ENCODE measurements around the gene AP3S2. TPM values are rescaled to one million over a fixed set of nuclear protein-coding genes. Genes with fewer than 3 reads are reported as not detected.

Gene AP3S2
- total and polyA plus RNA-seq, 2 of the 4 experiments (the other 2 are of a cell fraction) = 12.6 to 34.1 TPM

- Histone ChIP-seq H3K14ac (replicated peaks; ENCODE audit: low read depth, low read length) (no peak overlapping the region), H4K8ac (ENCODE audit: low read depth in 2 of 2, low read length in 2 of 2) (no peak overlapping the region), H3K4ac (ENCODE audit: low read depth, low read length) (no peak overlapping the region), H3K9me1 (ENCODE audit: insufficient read depth, low read length) (no peaks in the 10 kb centered on the region), H2BK20ac (ENCODE audit: low read depth, low read length) (no peak overlapping the region), H4K5ac (ENCODE audit: low read depth, low read length) (no peak overlapping the region), H2BK15ac (ENCODE audit: low read depth, low read length) (no peak overlapping the region), H3K18ac (ENCODE audit: low read depth, low read length) (no peak overlapping the region), H4K91ac (ENCODE audit: insufficient read depth, low read depth, low read length) (no peak overlapping the region), H3K9ac (ENCODE audit: low read depth, low read length) (no peak overlapping the region), H3K27ac (ENCODE audit: insufficient read depth, low read length) (no peak overlapping the region), H2AK5ac (ENCODE audit: low read depth, low read length) (no peak overlapping the region), H3K23ac (ENCODE audit: low read depth, low read length) (no peak overlapping the region), H2AK9ac (replicated peaks; ENCODE audit: low read depth, low read length, poor library complexity) (no peak overlapping the region), H2BK120ac (ENCODE audit: low read depth, low read length) (no peak overlapping the region), H3K79me1 (ENCODE audit: low read depth in 1 of 2, low read length in 2 of 2) (no peaks in the 10 kb centered on the region), H3K36me3 (ENCODE audit: control insufficient read depth, insufficient read depth, low read length) (peaks cover 34% of the 10 kb centered on the region), H3K56ac (ENCODE audit: extremely low read depth, insufficient read depth, low read length) (no peak overlapping the region), H3K4me3 (ENCODE audit: insufficient read depth, low read depth, low read length) (no peak overlapping the region), H4K20me1 (ENCODE audit: insufficient read depth, low read length) (no peaks in the 10 kb centered on the region), H3K4me2 (ENCODE audit: low read depth, low read length) (no peak overlapping the region), H2BK5ac (ENCODE audit: low read depth, low read length, poor library complexity, severe bottlenecking) (no peak overlapping the region), H3K27me3 (ENCODE audit: control insufficient read depth, insufficient read depth, low read length) (no peaks in the 10 kb centered on the region), H3K9me3 (ENCODE audit: control insufficient read depth, insufficient read depth, low read length) (peaks cover 3% of the 10 kb centered on the region; the same call in 1 of the 2 replicates), H2AFZ (replicated peaks; ENCODE audit: low read length, poor library complexity) (no peak overlapping the region), H3K4me1 (ENCODE audit: control insufficient read depth, insufficient read depth, low read length) (peaks cover 8% of the 10 kb centered on the region; the same call in 1 of the 2 replicates)
- in situ Hi-C loops (cut with MboI; ENCODE audit: low sequenced_read_pairs) = no loop called here
- DNase-seq = no peak
- dilution Hi-C loops (cut with HindIII; ENCODE audit: low sequenced_read_pairs, unreplicated experiment) = no loop called here
- CTCF ChIA-PET = no interaction called here
- BruUV-seq (replicated peaks) = no TSS peak
- no peak for ATAC-seq (ENCODE audit: low read depth)
- POLR2A ChIA-PET (ENCODE audit: unreplicated experiment) = no interaction called here
- TF ChIP-seq RCOR1 (IDR thresholded peaks at IDR 0.05; ENCODE audit: insufficient replicate concordance, low read length) (no peak), FOS (IDR thresholded peaks at IDR 0.05; ENCODE audit: low read depth, low read length) (no peak), ELK1 (IDR thresholded peaks at IDR 0.05; ENCODE audit: borderline replicate concordance, low read depth, low read length) (no peak), RAD21 (IDR thresholded peaks at IDR 0.05; ENCODE audit: low read length) (no peak), POLR2A (IDR thresholded peaks at IDR 0.05; ENCODE audit: low read depth, low read length) (no peak), CHD1 (IDR thresholded peaks at IDR 0.05; ENCODE audit: low read depth, low read length) (no peak), MAZ (IDR thresholded peaks at IDR 0.05; ENCODE audit: borderline replicate concordance, low read depth, low read length) (no peak), BHLHE40 (IDR thresholded peaks at IDR 0.05; ENCODE audit: low read depth, low read length) (no peak), SMC3 (IDR thresholded peaks at IDR 0.05; ENCODE audit: low read depth, low read length) (no peak), RFX5 (IDR thresholded peaks at IDR 0.05; ENCODE audit: low read depth, low read length) (no peak), MXI1 (IDR thresholded peaks at IDR 0.05; ENCODE audit: borderline replicate concordance, low read depth, low read length) (no peak), CTCF (conservative IDR thresholded peaks at IDR 0.05; ENCODE audit: low read depth, low read length) (no peak), NFE2L2 (IDR thresholded peaks at IDR 0.05; ENCODE audit: low read depth, low read length) (no peak), MAFK (IDR thresholded peaks at IDR 0.05; ENCODE audit: low read depth, low read length) (no peak), CEBPB (IDR thresholded peaks at IDR 0.05; ENCODE audit: low read depth, low read length) (no peak)
- TF ChIP-seq, protein P1, sequence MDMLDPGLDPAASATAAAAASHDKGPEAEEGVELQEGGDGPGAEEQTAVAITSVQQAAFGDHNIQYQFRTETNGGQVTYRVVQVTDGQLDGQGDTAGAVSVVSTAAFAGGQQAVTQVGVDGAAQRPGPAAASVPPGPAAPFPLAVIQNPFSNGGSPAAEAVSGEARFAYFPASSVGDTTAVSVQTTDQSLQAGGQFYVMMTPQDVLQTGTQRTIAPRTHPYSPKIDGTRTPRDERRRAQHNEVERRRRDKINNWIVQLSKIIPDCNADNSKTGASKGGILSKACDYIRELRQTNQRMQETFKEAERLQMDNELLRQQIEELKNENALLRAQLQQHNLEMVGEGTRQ (IDR thresholded peaks at IDR 0.05; ENCODE audit: low read depth, low read length) = no peak
- intact Hi-C loops (cut with micrococcal nuclease) = no loop called here
- WGBS, 2 experiments (ENCODE audit: extremely low coverage in 2 of 2, insufficient read length in 1 of 2) = no CpG with 5 or more reads among the region's 3 CpGs
These were observed 105.8 kb downstream of the AP3S2 start for GRCh38 chr15:89787944-89788343.
